Kidney epithelial cell (primary cell): ENCODE measurements around the gene ZNF620. TPM values are rescaled to one million over a fixed set of nuclear protein-coding genes. Genes with fewer than 3 reads are reported as not detected.

Experiments
- DNase-seq: peaks from one replicate; pipeline ENCODE4 v3.0.0-alpha.2; 2010; ENCODE audit warnings: low read depth
- H3K27me3 ChIP-seq: 2 replicates; pipeline ENCODE4 v1.6.0; 2011; ENCODE audit warnings: low read length; ENCODE audit not compliant: control insufficient read depth, insufficient read depth
- H3K36me3 ChIP-seq: 2 replicates; pipeline ENCODE4 v1.5.1; 2011; ENCODE audit warnings: low read length; ENCODE audit not compliant: control insufficient read depth, insufficient read depth
- H3K4me3 ChIP-seq: 2 replicates; pipeline ENCODE4 v1.5.1; 2011; ENCODE audit warnings: low read depth, mild to moderate bottlenecking, control low read depth, low read length
- total RNA-seq: library from RNA; depleted of rRNA; stranded (reverse); fragments of >200 nt; gene quantifications from 2 replicates; pipeline ENCODE4 v1.2.3, GENCODE V29; 2015
- TF ChIP-seq, protein P1 (sequence below): IDR thresholded peaks from 2 replicates; pipeline ENCODE4 v1.5.1; 2011; ENCODE audit warnings: mild to moderate bottlenecking, moderate library complexity, low read length, control low read depth, inconsistent platforms; ENCODE audit not compliant: insufficient read depth, poor library complexity, severe bottlenecking

Gene ZNF620
- total RNA-seq, 1 donor from 2014 or later: 6.2 TPM

DNA sequence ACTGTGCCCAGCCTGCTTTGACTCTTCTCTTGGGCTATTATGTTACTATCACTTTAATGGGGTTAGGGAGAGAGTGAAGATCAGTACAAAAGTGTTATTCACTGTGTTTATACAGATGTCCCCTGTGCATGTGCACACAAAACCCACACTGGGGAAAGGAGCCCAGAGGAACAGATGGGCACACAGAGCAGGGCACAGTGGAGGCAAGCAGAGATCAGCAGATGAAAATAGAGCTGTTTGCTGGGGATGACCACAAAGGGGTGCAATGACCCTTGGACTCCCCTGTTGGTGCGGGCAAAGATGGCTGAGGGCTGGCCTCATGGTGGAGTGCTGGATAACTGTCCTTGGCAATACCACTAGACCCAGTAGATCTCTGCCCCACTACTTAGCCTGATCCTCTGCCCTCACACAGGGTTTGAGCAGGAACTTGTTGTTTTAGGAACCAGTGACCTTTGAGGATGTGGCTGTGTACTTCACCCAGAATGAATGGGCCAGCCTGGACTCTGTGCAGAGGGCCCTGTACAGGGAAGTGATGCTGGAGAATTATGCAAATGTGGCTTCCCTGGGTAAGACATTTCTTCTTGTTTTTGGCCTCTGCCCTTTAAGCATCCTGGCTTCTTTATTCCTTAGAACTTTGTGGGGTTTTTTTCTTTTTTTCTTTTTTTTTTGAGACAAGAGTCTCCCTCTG lies 5.3 kb downstream of the ZNF620 start:
- TF ChIP-seq, protein P1, sequence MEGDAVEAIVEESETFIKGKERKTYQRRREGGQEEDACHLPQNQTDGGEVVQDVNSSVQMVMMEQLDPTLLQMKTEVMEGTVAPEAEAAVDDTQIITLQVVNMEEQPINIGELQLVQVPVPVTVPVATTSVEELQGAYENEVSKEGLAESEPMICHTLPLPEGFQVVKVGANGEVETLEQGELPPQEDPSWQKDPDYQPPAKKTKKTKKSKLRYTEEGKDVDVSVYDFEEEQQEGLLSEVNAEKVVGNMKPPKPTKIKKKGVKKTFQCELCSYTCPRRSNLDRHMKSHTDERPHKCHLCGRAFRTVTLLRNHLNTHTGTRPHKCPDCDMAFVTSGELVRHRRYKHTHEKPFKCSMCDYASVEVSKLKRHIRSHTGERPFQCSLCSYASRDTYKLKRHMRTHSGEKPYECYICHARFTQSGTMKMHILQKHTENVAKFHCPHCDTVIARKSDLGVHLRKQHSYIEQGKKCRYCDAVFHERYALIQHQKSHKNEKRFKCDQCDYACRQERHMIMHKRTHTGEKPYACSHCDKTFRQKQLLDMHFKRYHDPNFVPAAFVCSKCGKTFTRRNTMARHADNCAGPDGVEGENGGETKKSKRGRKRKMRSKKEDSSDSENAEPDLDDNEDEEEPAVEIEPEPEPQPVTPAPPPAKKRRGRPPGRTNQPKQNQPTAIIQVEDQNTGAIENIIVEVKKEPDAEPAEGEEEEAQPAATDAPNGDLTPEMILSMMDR: no peak
- Histone ChIP-seq H3K36me3 (no peaks in the 10 kb centered on the region), H3K4me3 (no peak overlapping the region), H3K27me3 (no peaks in the 10 kb centered on the region)
- no peak for DNase-seq

DNA sequence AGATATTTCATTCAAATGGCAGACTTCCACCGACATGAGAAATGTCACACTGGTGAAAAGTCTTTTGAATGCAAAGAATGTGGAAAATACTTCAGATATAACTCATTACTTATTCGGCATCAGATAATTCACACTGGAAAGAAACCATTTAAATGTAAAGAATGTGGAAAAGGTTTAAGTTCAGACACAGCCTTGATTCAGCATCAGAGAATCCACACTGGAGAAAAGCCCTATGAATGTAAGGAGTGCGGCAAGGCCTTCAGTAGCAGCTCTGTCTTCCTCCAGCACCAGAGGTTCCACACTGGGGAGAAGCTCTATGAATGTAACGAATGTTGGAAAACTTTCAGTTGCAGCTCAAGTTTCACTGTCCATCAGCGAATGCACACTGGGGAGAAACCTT lies 10.4 kb downstream of the ZNF620 start:
- DNase-seq: no peak
- TF ChIP-seq, protein P1: no peak
- no peaks in the 10 kb centered on the region for H3K36me3 ChIP-seq

DNA sequence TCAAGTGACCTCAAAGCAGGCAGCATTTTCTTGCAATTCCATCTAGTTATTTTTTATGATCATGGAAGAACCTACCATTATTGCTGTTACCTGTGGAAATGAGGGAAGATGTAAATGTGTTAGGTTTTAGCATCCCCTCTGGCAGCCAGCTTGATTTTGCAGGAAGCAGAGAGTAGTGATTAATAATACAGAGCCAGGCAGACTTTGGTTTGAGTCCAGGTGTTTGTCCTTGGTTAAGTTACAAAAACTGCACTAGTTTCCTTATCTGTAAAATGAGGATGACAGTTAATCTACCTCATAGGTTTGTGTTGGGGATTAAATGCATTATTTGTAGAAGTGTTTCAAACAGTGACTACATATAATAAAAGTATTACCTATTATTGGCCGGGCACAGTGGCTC lies 12.2 kb downstream of the ZNF620 start:
- H3K36me3 ChIP-seq: no peaks in the 10 kb centered on the region
- H3K27me3 ChIP-seq: no peaks in the 10 kb centered on the region
- DNase-seq: no peak
- no peak overlapping the region for H3K4me3 ChIP-seq
- TF ChIP-seq, protein P1: no peak

More for the DNA sequence above, 10.4 kb downstream of the ZNF620 start:
- no peak overlapping the region for H3K4me3 ChIP-seq
- no peaks in the 10 kb centered on the region for H3K27me3 ChIP-seq

DNA sequence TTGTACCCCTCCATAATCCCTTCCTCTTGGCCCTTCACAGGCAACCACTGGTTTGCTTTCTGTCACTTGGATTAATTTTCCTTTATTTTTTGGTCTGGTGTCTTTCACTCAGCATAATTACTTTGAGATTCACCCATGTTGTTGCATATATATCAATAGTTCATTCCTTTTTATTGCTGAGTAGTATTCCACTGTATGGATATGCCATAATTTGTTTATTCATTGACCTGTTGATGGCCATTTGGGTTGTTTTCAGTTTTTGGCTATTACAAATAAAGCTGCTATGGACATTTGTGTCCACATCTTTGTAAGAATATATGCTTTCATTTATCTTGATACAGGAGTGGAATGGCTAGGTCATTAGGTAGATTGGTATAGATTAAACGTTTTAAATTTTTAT lies 13.0 kb downstream of the ZNF620 start:
- Histone ChIP-seq H3K4me3 (no peak overlapping the region), H3K36me3 (no peaks in the 10 kb centered on the region), H3K27me3 (no peaks in the 10 kb centered on the region)
- DNase-seq: no peak
- TF ChIP-seq, protein P1: no peak

DNA sequence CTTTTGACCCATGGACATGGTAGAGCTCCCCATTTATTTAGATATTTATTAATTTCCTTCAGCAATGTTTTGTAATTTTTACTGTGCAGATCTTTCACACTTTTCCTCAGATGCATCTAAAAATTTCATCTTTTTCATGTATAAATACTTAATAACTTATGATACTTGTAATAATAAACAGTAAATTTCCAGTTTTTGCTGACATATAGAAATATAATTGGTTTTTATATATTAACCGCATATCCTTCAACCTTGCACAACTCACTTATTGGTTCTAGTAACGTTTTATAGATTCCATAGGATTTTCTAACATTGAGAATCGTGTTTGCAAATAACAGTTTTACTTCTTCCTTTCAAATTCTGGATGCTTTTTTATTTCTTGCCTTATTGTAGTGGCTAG lies 15.4 kb downstream of the ZNF620 start:
- no peak for DNase-seq
- TF ChIP-seq, protein P1: no peak
- Histone ChIP-seq H3K4me3 (no peak overlapping the region), H3K36me3 (no peaks in the 10 kb centered on the region), H3K27me3 (no peaks in the 10 kb centered on the region)

DNA sequence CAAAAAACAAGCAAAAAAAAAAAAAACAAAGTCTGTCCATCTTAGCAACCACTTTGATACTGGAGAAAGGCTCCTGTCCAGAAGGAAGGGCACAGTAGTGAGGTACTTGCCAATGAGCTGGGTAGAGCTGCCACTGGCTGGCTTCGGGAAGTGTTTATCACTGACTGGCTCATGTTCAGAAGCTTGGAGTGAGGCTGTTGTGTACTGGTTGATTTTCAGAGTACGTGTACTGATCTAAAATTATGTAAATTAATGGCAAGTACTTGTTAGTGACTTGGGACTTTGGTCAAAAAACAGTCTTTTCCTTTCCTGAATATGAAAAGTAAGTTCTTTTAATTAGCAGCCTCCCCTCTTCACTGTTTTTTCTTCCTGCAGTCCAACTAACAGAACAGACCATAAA lies 17.9 kb downstream of the ZNF620 start:
- DNase-seq: no peak
- TF ChIP-seq, protein P1: no peak
- Histone ChIP-seq H3K36me3 (no peaks in the 10 kb centered on the region), H3K4me3 (no peak overlapping the region), H3K27me3 (no peaks in the 10 kb centered on the region)
